GM19438 (cell line): ENCODE data around the gene LRRC3.
"Not testable (repeated sequence)": the region's sequence is repeated elsewhere in the genome, so short reads cannot be mapped to it uniquely, and the experiment has no call there.

Source experiments
- ATAC-seq: cut with Tn5 transposase; IDR thresholded peaks from one replicate; pipeline ENCODE4 v1.9.1; 2021; ENCODE audit warnings: low read depth; ENCODE audit not compliant: unreplicated experiment

The LRRC3 gene

GRCh38 chr21:44454747-44455523, at the start of gene LRRC3:
LRRC3 (plus strand) TSS chr21:44455510; CDS start chr21:44456645, 1,135 bp downstream.
- ATAC-seq = no peak

- ATAC-seq = no peak
These were observed 49.1 kb upstream of the LRRC3 start for GRCh38 chr21:44405948-44406872.

GRCh38 chr21:44406953-44407352, 48.4 kb upstream of the LRRC3 start:
- ATAC-seq = no peak

GRCh38 chr21:44407493-44407892, 47.8 kb upstream of the LRRC3 start:
- ATAC-seq = no peak

GRCh38 chr21:44408226-44408625, 47.1 kb upstream of the LRRC3 start:
- ATAC-seq = no peak

GRCh38 chr21:44413566-44414290, 41.6 kb upstream of the LRRC3 start:
- no peak for ATAC-seq

- no peak for ATAC-seq
These were observed 40.8 kb upstream of the LRRC3 start for GRCh38 chr21:44414291-44415072.

- ATAC-seq = no peak
These were observed 40.0 kb upstream of the LRRC3 start for GRCh38 chr21:44415073-44416025.

- ATAC-seq = no peak
These were observed 39.1 kb upstream of the LRRC3 start for GRCh38 chr21:44416193-44416592.

GRCh38 chr21:44417621-44418107, 37.6 kb upstream of the LRRC3 start:
- not testable (repeated sequence) for ATAC-seq

GRCh38 chr21:44418108-44418875, 37.0 kb upstream of the LRRC3 start:
- no peak for ATAC-seq

- no peak for ATAC-seq
These were observed 36.5 kb upstream of the LRRC3 start for GRCh38 chr21:44418876-44419230.

- no peak for ATAC-seq
These were observed 35.6 kb upstream of the LRRC3 start for GRCh38 chr21:44419679-44420078.

- no peak for ATAC-seq
These were observed 34.7 kb upstream of the LRRC3 start for GRCh38 chr21:44420416-44421205.

- ATAC-seq = no peak
These were observed 33.1 kb upstream of the LRRC3 start for GRCh38 chr21:44421901-44422840.

GRCh38 chr21:44423312-44423821, 31.9 kb upstream of the LRRC3 start:
- ATAC-seq = no peak
